Limb (tissue), 2 donors: ENCODE measurements around the gene PHACTR3.

Experiments
- DNase-seq, 2 donors: peaks; one replicate each; pipeline ENCODE4 v3.0.0-alpha.2; 2016; ENCODE audit errors: extremely low spot score in 2 of 2

Gene PHACTR3

GRCh38 chr20:59774921-59775686 lies 170.8 kb downstream of the PHACTR3 start:
- no peak for DNase-seq

GRCh38 chr20:59775687-59776055 lies 171.3 kb downstream of the PHACTR3 start:
- DNase-seq = peak in 1 of 2 donors; percentile 24

GRCh38 chr20:59776059-59776603 lies 171.8 kb downstream of the PHACTR3 start:
- DNase-seq = peak in 1 of 2 donors; percentile 17

GRCh38 chr20:59776626-59777330 lies 172.4 kb downstream of the PHACTR3 start:
- DNase-seq = peak in 1 of 2 donors; percentile 6

GRCh38 chr20:59777331-59777725 lies 173.0 kb downstream of the PHACTR3 start:
- DNase-seq = peak in 1 of 2 donors; percentile 10

GRCh38 chr20:59777814-59778575 lies 173.7 kb downstream of the PHACTR3 start:
- DNase-seq = peak in 1 of 2 donors; percentile 16

GRCh38 chr20:59778615-59779200 lies 174.4 kb downstream of the PHACTR3 start:
- DNase-seq = peak in 1 of 2 donors; percentile 12

- DNase-seq = peak in 1 of 2 donors; percentile 20
Observed at GRCh38 chr20:59779656-59780380, 175.5 kb downstream of the PHACTR3 start.

GRCh38 chr20:59780494-59781185 lies 176.3 kb downstream of the PHACTR3 start:
- peak in 1 of 2 donors; percentile 10 for DNase-seq

- DNase-seq = peak in 1 of 2 donors; percentile 19
Observed at GRCh38 chr20:59781226-59781625, 176.9 kb downstream of the PHACTR3 start.

- peak; percentile 64 to 83 for DNase-seq
Observed at GRCh38 chr20:59782986-59783640, 178.8 kb downstream of the PHACTR3 start.

GRCh38 chr20:59783641-59784010 lies 179.3 kb downstream of the PHACTR3 start:
- peak in 1 of 2 donors; percentile 23 for DNase-seq

- no peak for DNase-seq
Observed at GRCh38 chr20:59784365-59784764, 180.0 kb downstream of the PHACTR3 start.

- peak; percentile 20 to 44 for DNase-seq
Observed at GRCh38 chr20:59784791-59785668, 180.7 kb downstream of the PHACTR3 start.

- peak in 1 of 2 donors; percentile 15 for DNase-seq
Observed at GRCh38 chr20:59785669-59785959, 181.3 kb downstream of the PHACTR3 start.

- peak in 1 of 2 donors; percentile 22 for DNase-seq
Observed at GRCh38 chr20:59785986-59786795, 181.9 kb downstream of the PHACTR3 start.

- peak in 1 of 2 donors; percentile 25 for DNase-seq
Observed at GRCh38 chr20:59786801-59787537, 182.6 kb downstream of the PHACTR3 start.
